ENCODE results near the gene BTNL9. TPM values are rescaled to one million over a fixed set of nuclear protein-coding genes. Genes with fewer than 3 reads are reported as not detected.
"Not testable (repeated sequence)": the region's sequence is repeated elsewhere in the genome, so short reads cannot be mapped to it uniquely, and the experiment has no call there.

Gene BTNL9
- polyA plus RNA-seq, 3 donors = not detected

DNA sequence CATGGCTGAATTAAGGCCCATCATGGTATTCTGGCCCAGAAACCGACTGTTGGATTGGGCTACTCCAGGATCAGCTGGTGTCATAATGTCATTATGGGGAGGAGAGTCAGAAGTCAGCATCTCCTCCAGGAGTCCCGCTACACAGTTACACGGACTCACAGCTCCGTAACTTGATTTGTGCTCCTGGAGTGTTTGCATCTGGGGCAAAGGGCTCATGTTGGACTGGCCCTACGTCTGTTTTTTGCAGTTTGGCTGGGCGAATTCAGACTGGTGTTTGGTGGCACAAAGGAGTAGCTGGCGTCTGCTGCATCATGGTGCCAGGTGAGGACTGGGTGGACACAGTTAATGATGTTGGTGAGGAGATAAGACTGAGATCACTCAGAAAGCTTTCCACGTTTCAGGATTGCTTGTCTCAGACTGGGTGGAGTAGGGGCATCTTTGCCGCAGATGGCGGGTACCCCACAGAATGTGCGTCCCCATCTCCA lies 59.6 kb downstream of the BTNL9 start:
- TF ChIP-seq CTCF (IDR thresholded peaks at IDR 0.05) = no peak
- WGBS (ENCODE audit: insufficient coverage) = 56% methylated on average over 7 of the region's 11 CpGs
- Histone ChIP-seq H3K4me3 (replicated peaks in 1 of 3; ENCODE audit: low read depth in 2 of 3, low read length in 3 of 3) (no peak overlapping the region), H3K79me2 (ENCODE audit: insufficient read depth, low read length) (no peaks in the 10 kb centered on the region), H3K27ac (ENCODE audit: low read depth in 1 of 2, low read length in 2 of 2) (no peak overlapping the region), H3K4me1 (ENCODE audit: control insufficient read depth in 1 of 2, insufficient read depth in 2 of 2, low read length in 2 of 2) (no peaks in the 10 kb centered on the region), H3K9ac (ENCODE audit: insufficient read depth, low read length, poor library complexity, severe bottlenecking) (no peak overlapping the region), H3K4me2 (replicated peaks; ENCODE audit: extremely low read depth, low read length, poor library complexity, severe bottlenecking) (no peak overlapping the region), H4K20me1 (ENCODE audit: insufficient read depth, low read length) (no peaks in the 10 kb centered on the region), H3K27me3 (ENCODE audit: control insufficient read depth in 2 of 2, insufficient read depth in 2 of 2, low read length in 2 of 2) (peaks cover 17 to 24% of the 10 kb centered on the region in 2 donors), H2AFZ (ENCODE audit: insufficient read depth, low read depth, low read length, poor library complexity, severe bottlenecking) (no peak overlapping the region), H3K9me3 (replicated peaks in 1 of 2; ENCODE audit: control insufficient read depth in 1 of 2, insufficient read depth in 1 of 2, low read length in 2 of 2) (peaks cover 0 to 14% of the 10 kb centered on the region in 2 donors), H3K36me3 (replicated peaks in 1 of 2; ENCODE audit: control insufficient read depth in 1 of 2, insufficient read depth in 2 of 2, low read length in 2 of 2) (no peaks in the 10 kb centered on the region)
- Mint-ChIP-seq H3K36me3 (peaks cover 0 to 4% of the 10 kb centered on the region in 2 donors), H3K27me3 (ENCODE audit: low read depth in 3 of 3) (peaks cover 32 to 45% (median 37%) of the 10 kb centered on the region in 3 donors), H3K27ac (no peak overlapping the region), H3K4me1 (peaks cover 6% of the 10 kb centered on the region), H3K4me3 (peak overlapping the region in 1 of 2 donors; percentile 81), H3K9me3 (peaks cover 2 to 28% (median 18%) of the 10 kb centered on the region in 7 donors)
- DNase-seq = no peak
- intact Hi-C loops (cut with micrococcal nuclease) = no loop called here

DNA sequence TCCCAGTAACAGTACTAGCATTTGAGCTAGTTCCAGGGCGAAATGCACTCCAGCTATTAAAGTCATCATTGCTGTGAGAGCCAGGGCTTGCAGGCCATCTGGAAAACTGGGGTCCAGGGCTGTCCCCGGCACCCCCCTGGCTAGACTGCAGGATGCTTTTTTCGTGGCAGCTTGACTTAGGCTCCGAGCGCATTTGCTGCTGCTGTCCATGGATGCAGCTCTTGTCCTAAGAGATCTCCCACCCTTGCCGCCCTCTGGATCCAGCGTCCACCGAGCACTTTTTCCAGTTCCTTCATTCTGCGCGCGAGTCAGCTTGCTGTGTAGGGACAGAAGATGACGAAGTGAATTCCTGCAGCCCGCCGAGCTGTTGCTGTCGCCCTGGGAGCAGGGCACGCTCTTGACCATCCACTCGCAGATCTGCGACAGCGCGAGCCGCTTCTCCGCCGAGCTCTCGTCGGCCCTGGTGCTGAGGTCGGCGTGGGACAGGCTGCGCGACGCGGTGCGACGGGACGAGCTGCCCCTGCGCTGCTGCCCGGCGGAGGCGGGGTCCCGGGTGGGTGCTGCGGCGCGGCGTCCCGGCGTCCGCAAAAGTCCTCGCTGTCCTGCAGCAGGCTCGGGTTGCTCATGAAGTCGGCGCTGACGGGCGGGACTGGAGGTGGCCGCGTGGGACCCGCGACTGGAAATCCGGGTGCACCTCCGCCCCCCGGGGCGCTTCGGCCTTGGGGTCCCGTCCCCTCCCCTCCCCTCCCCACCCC lies 60.2 kb downstream of the BTNL9 start:
- Histone ChIP-seq H3K27me3 (ENCODE audit: control insufficient read depth in 2 of 2, insufficient read depth in 2 of 2, low read length in 2 of 2) (peaks cover 17 to 26% of the 10 kb centered on the region in 2 donors), H3K27ac (ENCODE audit: low read depth in 1 of 2, low read length in 2 of 2) (no peak overlapping the region), H3K4me3 (replicated peaks in 1 of 3; ENCODE audit: low read depth in 2 of 3, low read length in 3 of 3) (no peak overlapping the region), H3K9me3 (replicated peaks in 1 of 2; ENCODE audit: control insufficient read depth in 1 of 2, insufficient read depth in 1 of 2, low read length in 2 of 2) (peaks cover 0 to 14% of the 10 kb centered on the region in 2 donors), H4K20me1 (ENCODE audit: insufficient read depth, low read length) (no peaks in the 10 kb centered on the region), H3K4me2 (replicated peaks; ENCODE audit: extremely low read depth, low read length, poor library complexity, severe bottlenecking) (no peak overlapping the region), H3K79me2 (ENCODE audit: insufficient read depth, low read length) (no peaks in the 10 kb centered on the region), H3K9ac (ENCODE audit: insufficient read depth, low read length, poor library complexity, severe bottlenecking) (no peak overlapping the region), H3K4me1 (ENCODE audit: control insufficient read depth in 1 of 2, insufficient read depth in 2 of 2, low read length in 2 of 2) (no peaks in the 10 kb centered on the region), H2AFZ (ENCODE audit: insufficient read depth, low read depth, low read length, poor library complexity, severe bottlenecking) (no peak overlapping the region), H3K36me3 (replicated peaks in 1 of 2; ENCODE audit: control insufficient read depth in 1 of 2, insufficient read depth in 2 of 2, low read length in 2 of 2) (no peaks in the 10 kb centered on the region)
- peaks cover 36 to 48% (median 40%) of the 10 kb centered on the region in 3 donors for H3K27me3 Mint-ChIP-seq (ENCODE audit: low read depth in 3 of 3)
- no peak for DNase-seq
- H3K4me3 Mint-ChIP-seq = peak overlapping the region in 1 of 2 donors; percentile 81
- peaks cover 0 to 4% of the 10 kb centered on the region in 2 donors for H3K36me3 Mint-ChIP-seq
- H3K9me3 Mint-ChIP-seq = peaks cover 2 to 28% (median 16%) of the 10 kb centered on the region in 7 donors
- no peak for TF ChIP-seq CTCF (IDR thresholded peaks at IDR 0.05)
- intact Hi-C loops (cut with micrococcal nuclease) = no loop called here
- peaks cover 7% of the 10 kb centered on the region for H3K4me1 Mint-ChIP-seq
- no peak overlapping the region for H3K27ac Mint-ChIP-seq
- 6% methylated on average over 52 of the region's 62 CpGs for WGBS (ENCODE audit: insufficient coverage)

DNA sequence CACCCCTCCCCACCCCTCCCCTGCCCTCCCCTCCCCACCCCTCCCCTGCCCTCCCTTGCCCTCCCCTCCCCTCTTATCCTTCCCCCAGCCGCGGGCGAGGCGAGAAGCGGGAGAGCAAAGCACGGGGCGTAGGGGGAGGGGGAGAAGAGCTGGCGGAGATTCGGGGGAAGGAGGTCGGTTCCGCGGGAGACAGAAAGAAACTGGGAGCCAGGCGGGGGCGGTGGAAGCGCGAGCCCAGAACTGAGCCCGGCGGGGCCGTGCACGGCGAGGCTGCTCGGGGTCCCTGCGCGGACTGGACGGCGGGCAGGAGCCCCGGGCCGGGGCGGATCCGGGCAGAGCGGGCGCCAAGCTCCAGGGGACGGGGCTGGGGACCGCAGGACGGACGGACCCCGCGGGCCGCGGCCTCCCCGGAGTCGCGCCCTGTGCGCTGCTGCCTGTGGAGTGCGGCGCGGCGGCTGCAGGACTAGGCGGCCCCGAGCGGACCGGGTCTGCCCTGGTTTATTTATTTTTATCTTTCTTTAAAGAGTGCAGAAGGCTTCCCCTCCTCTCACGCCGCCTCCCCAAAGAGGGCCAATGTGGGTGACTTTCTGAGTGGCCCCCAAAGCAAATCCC lies 61.1 kb downstream of the BTNL9 start:
- H3K9ac ChIP-seq (ENCODE audit: insufficient read depth, low read length, poor library complexity, severe bottlenecking); H2AFZ ChIP-seq (ENCODE audit: insufficient read depth, low read depth, low read length, poor library complexity, severe bottlenecking); H4K20me1 ChIP-seq (ENCODE audit: insufficient read depth, low read length); H3K4me1 ChIP-seq (ENCODE audit: control insufficient read depth in 1 of 2, insufficient read depth in 2 of 2, low read length in 2 of 2); H3K36me3 ChIP-seq (replicated peaks in 1 of 2; ENCODE audit: control insufficient read depth in 1 of 2, insufficient read depth in 2 of 2, low read length in 2 of 2); H3K4me2 ChIP-seq (replicated peaks; ENCODE audit: extremely low read depth, low read length, poor library complexity, severe bottlenecking); DNase-seq; H3K27ac Mint-ChIP-seq; H3K79me2 ChIP-seq (ENCODE audit: insufficient read depth, low read length); H3K27ac ChIP-seq (ENCODE audit: low read depth in 1 of 2, low read length in 2 of 2); H3K36me3 Mint-ChIP-seq; intact Hi-C loops (cut with micrococcal nuclease); H3K4me3 ChIP-seq (replicated peaks in 1 of 3; ENCODE audit: low read depth in 2 of 3, low read length in 3 of 3); H3K4me3 Mint-ChIP-seq: not testable (repeated sequence)
- H3K9me3 Mint-ChIP-seq = peaks cover 2 to 25% (median 15%) of the 10 kb centered on the region in 7 donors
- peaks cover 37 to 47% (median 42%) of the 10 kb centered on the region in 3 donors for H3K27me3 Mint-ChIP-seq (ENCODE audit: low read depth in 3 of 3)
- H3K9me3 ChIP-seq (replicated peaks in 1 of 2; ENCODE audit: control insufficient read depth in 1 of 2, insufficient read depth in 1 of 2, low read length in 2 of 2) = peaks cover 0 to 14% of the 10 kb centered on the region in 2 donors
- H3K27me3 ChIP-seq (ENCODE audit: control insufficient read depth in 2 of 2, insufficient read depth in 2 of 2, low read length in 2 of 2) = peaks cover 17 to 32% of the 10 kb centered on the region in 2 donors
- peaks cover 10% of the 10 kb centered on the region for H3K4me1 Mint-ChIP-seq
- no CpG with 5 or more reads among the region's 54 CpGs for WGBS (ENCODE audit: insufficient coverage)

Measured in CD14-positive monocyte (primary cell).